ENCODE results near the gene BICRA. TPM values are rescaled to one million over a fixed set of nuclear protein-coding genes. Genes with fewer than 3 reads are reported as not detected.

The BICRA gene
- total RNA-seq, 1 experiment from 2014 or later = 13.1 TPM

DNA sequence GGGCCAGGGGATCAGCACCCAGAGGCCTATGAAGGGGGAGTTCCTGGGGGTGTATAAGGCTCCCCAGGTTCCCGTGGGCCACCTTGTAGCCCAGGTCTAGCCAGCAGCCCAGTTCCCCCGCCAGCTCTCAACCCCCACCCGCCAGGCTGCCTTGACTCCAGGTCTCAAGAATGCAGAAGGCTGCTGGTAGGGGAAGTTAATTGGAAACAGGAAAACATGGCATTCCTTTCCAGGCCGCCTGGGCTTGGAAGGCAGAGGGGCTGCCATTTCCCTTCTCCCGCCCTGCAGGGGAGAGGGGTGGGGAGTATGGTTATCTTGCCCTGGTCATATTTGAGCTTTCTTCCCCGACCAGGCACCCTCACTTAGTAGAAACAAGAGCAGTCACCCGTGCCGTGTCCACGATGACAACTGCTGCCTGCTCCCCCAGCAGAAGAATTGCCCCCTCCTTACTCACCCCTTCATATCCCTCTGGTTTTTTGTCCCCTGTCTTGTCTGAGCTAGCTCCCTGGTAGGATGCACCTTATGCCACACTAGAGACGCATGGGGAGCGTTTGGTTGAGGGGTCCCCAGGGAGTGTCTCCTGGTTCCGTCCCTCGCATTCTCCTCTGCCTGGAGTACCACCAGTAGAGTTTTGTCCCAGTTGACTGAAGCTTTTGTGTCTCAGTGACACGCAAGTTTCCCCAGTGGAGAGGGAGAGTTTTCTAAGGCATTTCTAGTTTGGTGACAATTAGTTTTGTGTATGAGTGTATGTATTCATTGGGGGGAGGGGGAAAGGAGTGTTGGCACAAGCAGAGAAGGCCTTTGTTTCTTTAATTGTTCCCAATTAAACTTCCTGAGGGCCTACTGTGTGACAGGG lies 4.5 kb downstream of the BICRA start:
- Mint-ChIP-seq H3K36me3 (ENCODE audit: insufficient read depth, unreplicated experiment) (peaks cover 22% of the 10 kb centered on the region), H3K4me3 (ENCODE audit: unreplicated experiment) (no peak overlapping the region), H3K27me3 (ENCODE audit: insufficient read depth, unreplicated experiment) (no peaks in the 10 kb centered on the region), H3K4me1 (ENCODE audit: insufficient read depth, unreplicated experiment) (peaks cover 22% of the 10 kb centered on the region), H3K9me3 (ENCODE audit: unreplicated experiment) (no peaks in the 10 kb centered on the region), H3K27ac (ENCODE audit: low read depth, unreplicated experiment) (peak overlapping the region; percentile 66)
- intact Hi-C loops (cut with micrococcal nuclease) = no loop called here
- no peak for DNase-seq (ENCODE audit: unreplicated experiment)
- BruUV-seq (replicated peaks) = no TSS peak
- TF ChIP-seq, protein P1, sequence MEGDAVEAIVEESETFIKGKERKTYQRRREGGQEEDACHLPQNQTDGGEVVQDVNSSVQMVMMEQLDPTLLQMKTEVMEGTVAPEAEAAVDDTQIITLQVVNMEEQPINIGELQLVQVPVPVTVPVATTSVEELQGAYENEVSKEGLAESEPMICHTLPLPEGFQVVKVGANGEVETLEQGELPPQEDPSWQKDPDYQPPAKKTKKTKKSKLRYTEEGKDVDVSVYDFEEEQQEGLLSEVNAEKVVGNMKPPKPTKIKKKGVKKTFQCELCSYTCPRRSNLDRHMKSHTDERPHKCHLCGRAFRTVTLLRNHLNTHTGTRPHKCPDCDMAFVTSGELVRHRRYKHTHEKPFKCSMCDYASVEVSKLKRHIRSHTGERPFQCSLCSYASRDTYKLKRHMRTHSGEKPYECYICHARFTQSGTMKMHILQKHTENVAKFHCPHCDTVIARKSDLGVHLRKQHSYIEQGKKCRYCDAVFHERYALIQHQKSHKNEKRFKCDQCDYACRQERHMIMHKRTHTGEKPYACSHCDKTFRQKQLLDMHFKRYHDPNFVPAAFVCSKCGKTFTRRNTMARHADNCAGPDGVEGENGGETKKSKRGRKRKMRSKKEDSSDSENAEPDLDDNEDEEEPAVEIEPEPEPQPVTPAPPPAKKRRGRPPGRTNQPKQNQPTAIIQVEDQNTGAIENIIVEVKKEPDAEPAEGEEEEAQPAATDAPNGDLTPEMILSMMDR (IDR thresholded peaks at IDR 0.05; ENCODE audit: unreplicated experiment) = no peak
- ChIA-PET CTCF (interaction anchor here (0.6 to 1.8 kb wide), 2 partner anchors 18 to 98 kb away, joined by 3 to 4 read pairs; no protein-coding TSS in a partner anchor), POLR2A (interaction anchor here (5.0 kb wide), 1 partner anchor 13 kb away, joined by 75 read pairs; no protein-coding TSS in a partner anchor)

DNA sequence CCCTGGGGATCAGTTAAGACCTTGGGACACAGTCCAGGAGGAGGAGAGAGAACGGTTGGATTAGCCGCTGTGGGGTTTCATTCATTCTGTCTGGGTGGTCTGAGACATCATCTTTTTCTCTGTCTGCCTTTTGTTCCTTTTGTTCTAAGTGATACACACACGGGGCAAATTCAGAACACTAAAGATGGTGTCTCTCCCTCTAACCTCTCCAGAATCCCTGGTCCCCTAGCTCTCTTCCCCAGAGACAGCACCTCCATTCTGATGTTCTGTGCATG lies 5.0 kb downstream of the BICRA start:
- no peak for DNase-seq (ENCODE audit: unreplicated experiment)
- Mint-ChIP-seq H3K9me3 (ENCODE audit: unreplicated experiment) (no peaks in the 10 kb centered on the region), H3K4me3 (ENCODE audit: unreplicated experiment) (no peak overlapping the region), H3K27me3 (ENCODE audit: insufficient read depth, unreplicated experiment) (no peaks in the 10 kb centered on the region), H3K4me1 (ENCODE audit: insufficient read depth, unreplicated experiment) (peaks cover 22% of the 10 kb centered on the region), H3K27ac (ENCODE audit: low read depth, unreplicated experiment) (peak overlapping the region; percentile 66), H3K36me3 (ENCODE audit: insufficient read depth, unreplicated experiment) (peaks cover 22% of the 10 kb centered on the region)
- no TSS peak for BruUV-seq (replicated peaks)
- TF ChIP-seq, protein P1 (IDR thresholded peaks at IDR 0.05; ENCODE audit: unreplicated experiment) = no peak
- ChIA-PET POLR2A (interaction anchor here (5.0 kb wide), 1 partner anchor 14 kb away, joined by 75 read pairs; no protein-coding TSS in a partner anchor), CTCF (interaction anchor here (1.8 kb wide), 1 partner anchor 98 kb away, joined by 4 read pairs; no protein-coding TSS in a partner anchor)
- intact Hi-C loops (cut with micrococcal nuclease) = no loop called here

DNA sequence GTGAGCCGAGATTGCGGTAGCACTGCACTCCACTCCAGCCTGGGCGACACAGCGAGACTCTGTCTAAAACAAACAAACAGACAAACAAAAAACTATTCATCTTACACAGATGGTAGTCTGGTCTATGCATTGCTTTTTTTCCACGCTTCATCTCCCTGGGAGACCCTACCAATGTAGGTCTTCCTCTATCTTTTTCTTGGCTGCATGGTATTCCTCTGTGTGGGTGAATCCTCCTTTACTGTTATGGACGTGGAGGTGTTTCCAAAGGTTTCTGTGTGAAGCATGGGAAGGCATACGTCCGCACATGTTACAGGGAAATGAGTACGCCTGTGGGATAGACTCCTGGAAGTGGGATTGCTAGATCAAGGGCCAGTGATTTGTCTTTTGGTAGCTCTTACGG lies 5.6 kb downstream of the BICRA start:
- TF ChIP-seq, protein P1 (IDR thresholded peaks at IDR 0.05; ENCODE audit: unreplicated experiment) = no peak
- CTCF ChIA-PET = no interaction called here
- no peak for DNase-seq (ENCODE audit: unreplicated experiment)
- peaks cover 22% of the 10 kb centered on the region for H3K4me1 Mint-ChIP-seq (ENCODE audit: insufficient read depth, unreplicated experiment)
- no TSS peak for BruUV-seq (replicated peaks)
- H3K4me3 Mint-ChIP-seq (ENCODE audit: unreplicated experiment) = no peak overlapping the region
- peak overlapping the region; percentile 66 for H3K27ac Mint-ChIP-seq (ENCODE audit: low read depth, unreplicated experiment)
- peaks cover 22% of the 10 kb centered on the region for H3K36me3 Mint-ChIP-seq (ENCODE audit: insufficient read depth, unreplicated experiment)
- intact Hi-C loops (cut with micrococcal nuclease) = no loop called here
- no peaks in the 10 kb centered on the region for H3K27me3 Mint-ChIP-seq (ENCODE audit: insufficient read depth, unreplicated experiment)
- no peaks in the 10 kb centered on the region for H3K9me3 Mint-ChIP-seq (ENCODE audit: unreplicated experiment)
- POLR2A ChIA-PET = no interaction called here

DNA sequence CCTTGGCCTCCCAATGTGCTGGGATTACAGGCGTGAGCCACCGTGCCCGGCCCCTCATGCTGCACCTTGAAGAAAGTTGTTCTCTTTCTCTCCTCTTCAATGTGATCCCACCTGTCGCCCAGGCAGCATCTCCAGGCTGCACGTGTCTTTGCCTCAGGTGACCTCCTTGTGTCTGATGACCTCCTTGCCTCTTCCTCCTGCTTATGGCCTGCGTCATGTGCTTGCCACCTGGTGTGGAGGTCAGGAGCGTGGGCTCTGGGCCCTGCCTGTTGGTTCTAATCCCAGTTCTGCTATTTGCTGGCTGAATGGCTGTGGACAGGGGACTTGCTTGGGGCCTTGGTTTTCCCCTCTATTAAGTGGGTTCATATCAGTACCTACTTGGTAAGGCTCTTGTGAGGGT lies 6.3 kb downstream of the BICRA start:
- no peak for DNase-seq (ENCODE audit: unreplicated experiment)
- H3K27ac Mint-ChIP-seq (ENCODE audit: low read depth, unreplicated experiment) = no peak overlapping the region
- CTCF ChIA-PET = no interaction called here

More for the DNA sequence above, 6.3 kb downstream of the BICRA start:
- POLR2A ChIA-PET = no interaction called here
- Mint-ChIP-seq H3K4me1 (ENCODE audit: insufficient read depth, unreplicated experiment) (peaks cover 22% of the 10 kb centered on the region), H3K9me3 (ENCODE audit: unreplicated experiment) (no peaks in the 10 kb centered on the region), H3K36me3 (ENCODE audit: insufficient read depth, unreplicated experiment) (peaks cover 26% of the 10 kb centered on the region), H3K4me3 (ENCODE audit: unreplicated experiment) (no peak overlapping the region), H3K27me3 (ENCODE audit: insufficient read depth, unreplicated experiment) (no peaks in the 10 kb centered on the region)
- TF ChIP-seq, protein P1 (IDR thresholded peaks at IDR 0.05; ENCODE audit: unreplicated experiment) = no peak
- intact Hi-C loops (cut with micrococcal nuclease) = no loop called here
- BruUV-seq (replicated peaks) = no TSS peak

Data from MCF 10A (cell line).